ENCODE data around the gene UCP3.

The UCP3 gene

DNA sequence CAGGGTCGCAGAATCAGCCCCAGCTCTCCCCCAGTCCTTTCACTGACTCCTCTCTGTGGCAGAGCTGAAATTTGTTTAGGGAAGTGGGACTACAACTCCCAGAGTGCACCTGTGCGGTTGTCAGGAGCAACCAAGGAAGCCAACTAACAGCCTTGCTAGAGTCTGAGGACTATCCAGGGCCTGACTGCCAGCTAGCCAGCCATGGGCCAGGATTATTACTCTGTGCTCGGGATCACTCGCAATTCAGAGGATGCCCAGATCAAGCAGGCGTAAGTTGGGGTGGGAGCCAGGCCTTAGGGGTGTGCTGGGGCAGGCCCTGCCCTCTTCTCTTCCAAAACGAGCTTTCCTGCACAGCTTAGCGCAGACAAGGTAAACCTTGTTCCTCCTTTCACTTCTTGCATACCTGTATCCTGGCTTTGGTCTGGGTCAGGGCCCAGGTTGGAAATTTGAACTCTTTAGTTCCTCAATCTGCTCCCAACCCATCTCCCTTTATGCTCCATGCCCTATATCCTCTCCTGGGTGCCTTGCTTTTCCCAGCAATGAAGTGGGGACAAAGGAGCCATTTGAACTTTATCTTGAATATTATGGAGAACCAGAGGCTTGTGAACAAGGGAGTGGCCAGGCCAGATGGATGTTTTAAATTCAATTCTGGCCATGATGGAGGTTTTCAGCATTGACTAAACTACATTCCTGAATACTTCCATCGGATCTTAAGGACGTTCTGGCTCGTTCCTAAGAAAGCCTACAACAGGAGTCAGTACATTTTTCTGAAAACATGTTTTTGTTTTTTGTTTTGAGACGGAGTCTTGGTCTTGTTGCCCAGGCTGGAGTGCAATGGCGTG is 57.8 kb downstream of the UCP3 start, which contains the start of gene DNAJB13:
DNAJB13 (plus strand) TSS at position 158 of the 842 bp plus-strand sequence; CDS start at position 202, 44 bp downstream.
- DNase-seq = no peak

Data from activated CD8-positive, alpha-beta memory T cell treated with anti-CD3 and anti-CD28 coated beads for 24 hours (primary cell).